ENCODE data around the gene MAMSTR.

Gene MAMSTR

DNA sequence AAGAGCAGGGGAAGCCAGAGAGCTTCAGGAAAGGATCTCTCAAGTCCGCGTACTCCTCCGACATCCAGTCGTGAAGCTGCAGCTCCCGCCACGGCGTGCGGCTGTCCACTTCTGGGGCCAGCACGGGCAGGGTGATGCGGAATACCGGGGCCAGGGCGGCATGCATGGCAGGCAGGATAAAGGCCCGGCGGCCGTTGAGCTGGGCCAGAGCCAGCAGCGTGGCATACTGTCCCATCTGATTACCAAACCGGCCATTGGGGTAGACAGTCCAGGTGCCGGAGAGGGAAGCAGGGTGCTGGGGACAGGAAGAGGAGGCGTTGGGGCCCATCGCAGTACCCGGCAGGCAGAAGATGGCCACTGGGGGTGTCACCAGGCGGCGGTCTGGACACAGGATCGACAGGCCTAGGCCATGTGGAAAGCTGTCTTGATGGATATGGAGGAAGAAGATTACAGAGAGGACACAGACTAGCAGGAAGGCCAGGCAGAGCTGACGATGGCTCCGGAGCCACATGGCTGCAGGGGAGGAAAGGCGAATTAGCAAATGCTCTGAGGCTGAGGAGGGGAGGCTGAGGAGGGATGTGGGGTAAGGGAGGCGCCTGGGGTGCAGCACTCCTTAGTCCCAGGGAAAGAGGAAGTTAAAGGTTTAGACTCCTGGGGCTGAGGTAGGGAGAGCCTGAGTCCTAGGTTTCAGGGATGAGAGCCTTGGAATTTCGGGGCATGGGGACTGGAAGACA, 31.4 kb upstream of the MAMSTR start:
- H3F3A ChIP-seq (ENCODE audit: insufficient read depth, low read length), result no peaks in the 10 kb centered on the region
- peaks cover 82% of the 10 kb centered on the region for H3K27me3 ChIP-seq (replicated peaks; ENCODE audit: insufficient read depth, low read length)
- H4K20me1 ChIP-seq (ENCODE audit: insufficient read depth, low read length), result no peaks in the 10 kb centered on the region
- no peak overlapping the region for H2AFZ ChIP-seq (ENCODE audit: low read length)
- H3K4me3 ChIP-seq (ENCODE audit: low read length), result no peak overlapping the region
- H3K9ac ChIP-seq (ENCODE audit: low read length), result no peak overlapping the region
- no peaks in the 10 kb centered on the region for H3K9me2 ChIP-seq (replicated peaks; ENCODE audit: insufficient read depth, low read length)
- no peaks in the 10 kb centered on the region for H3K36me3 ChIP-seq (replicated peaks; ENCODE audit: insufficient read depth, low read length)
- 0 out of 2 replicates have a peak, but pooled peaks cover 4% of the 10 kb centered on the region for H3K4me1 ChIP-seq (ENCODE audit: low read length)
- TF ChIP-seq EZH2 (optimal IDR thresholded peaks at IDR 0.05; ENCODE audit: low read depth, low read length) (no peak), EZH2phosphoT487 (IDR thresholded peaks at IDR 0.05; ENCODE audit: low read length) (no peak)
- TF ChIP-seq, protein P1, sequence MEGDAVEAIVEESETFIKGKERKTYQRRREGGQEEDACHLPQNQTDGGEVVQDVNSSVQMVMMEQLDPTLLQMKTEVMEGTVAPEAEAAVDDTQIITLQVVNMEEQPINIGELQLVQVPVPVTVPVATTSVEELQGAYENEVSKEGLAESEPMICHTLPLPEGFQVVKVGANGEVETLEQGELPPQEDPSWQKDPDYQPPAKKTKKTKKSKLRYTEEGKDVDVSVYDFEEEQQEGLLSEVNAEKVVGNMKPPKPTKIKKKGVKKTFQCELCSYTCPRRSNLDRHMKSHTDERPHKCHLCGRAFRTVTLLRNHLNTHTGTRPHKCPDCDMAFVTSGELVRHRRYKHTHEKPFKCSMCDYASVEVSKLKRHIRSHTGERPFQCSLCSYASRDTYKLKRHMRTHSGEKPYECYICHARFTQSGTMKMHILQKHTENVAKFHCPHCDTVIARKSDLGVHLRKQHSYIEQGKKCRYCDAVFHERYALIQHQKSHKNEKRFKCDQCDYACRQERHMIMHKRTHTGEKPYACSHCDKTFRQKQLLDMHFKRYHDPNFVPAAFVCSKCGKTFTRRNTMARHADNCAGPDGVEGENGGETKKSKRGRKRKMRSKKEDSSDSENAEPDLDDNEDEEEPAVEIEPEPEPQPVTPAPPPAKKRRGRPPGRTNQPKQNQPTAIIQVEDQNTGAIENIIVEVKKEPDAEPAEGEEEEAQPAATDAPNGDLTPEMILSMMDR (IDR thresholded peaks at IDR 0.05; ENCODE audit: low read length), result no peak
- H3K4me2 ChIP-seq (ENCODE audit: low read depth, low read length), result no peak overlapping the region
- H3K79me2 ChIP-seq (ENCODE audit: low read length), result no peaks in the 10 kb centered on the region
- no peak for DNase-seq
- no peaks in the 10 kb centered on the region for H3K9me3 ChIP-seq (replicated peaks; ENCODE audit: insufficient read depth, low read length)
- no peak overlapping the region for H3K27ac ChIP-seq (ENCODE audit: low read length)

DNA sequence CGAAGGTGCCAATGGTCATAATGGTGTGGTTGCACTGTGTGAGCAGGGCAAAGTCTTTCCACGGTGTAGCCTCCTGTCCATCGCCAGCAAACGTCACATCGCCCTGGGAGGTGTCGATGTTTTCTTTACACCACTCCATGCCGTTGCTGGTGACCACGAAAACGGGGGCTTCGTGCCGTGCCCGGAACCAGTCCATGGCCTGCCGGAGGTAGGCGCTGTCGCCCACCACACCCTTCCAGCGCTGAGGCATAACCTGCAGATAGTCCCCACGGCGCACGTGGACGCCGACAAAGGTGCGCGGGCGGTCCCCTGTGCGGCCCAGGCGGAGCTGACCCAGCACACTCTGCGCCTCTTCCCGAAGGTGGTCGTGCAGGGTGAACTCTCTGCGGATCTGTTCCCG, 30.8 kb upstream of the MAMSTR start:
- no peak overlapping the region for H3K4me3 ChIP-seq (ENCODE audit: low read length)
- H3K9ac ChIP-seq (ENCODE audit: low read length), result no peak overlapping the region
- H3K27me3 ChIP-seq (replicated peaks; ENCODE audit: insufficient read depth, low read length), result peaks cover 82% of the 10 kb centered on the region
- H3F3A ChIP-seq (ENCODE audit: insufficient read depth, low read length), result no peaks in the 10 kb centered on the region
- DNase-seq, result no peak
- H2AFZ ChIP-seq (ENCODE audit: low read length), result no peak overlapping the region
- 0 out of 2 replicates have a peak, but pooled peaks cover 4% of the 10 kb centered on the region for H3K4me1 ChIP-seq (ENCODE audit: low read length)
- TF ChIP-seq, protein P1 (IDR thresholded peaks at IDR 0.05; ENCODE audit: low read length), result no peak
- TF ChIP-seq EZH2phosphoT487 (IDR thresholded peaks at IDR 0.05; ENCODE audit: low read length) (no peak), EZH2 (optimal IDR thresholded peaks at IDR 0.05; ENCODE audit: low read depth, low read length) (no peak)
- no peak overlapping the region for H3K27ac ChIP-seq (ENCODE audit: low read length)
- H3K79me2 ChIP-seq (ENCODE audit: low read length), result no peaks in the 10 kb centered on the region
- H3K9me2 ChIP-seq (replicated peaks; ENCODE audit: insufficient read depth, low read length), result no peaks in the 10 kb centered on the region
- no peaks in the 10 kb centered on the region for H3K36me3 ChIP-seq (replicated peaks; ENCODE audit: insufficient read depth, low read length)
- H3K9me3 ChIP-seq (replicated peaks; ENCODE audit: insufficient read depth, low read length), result no peaks in the 10 kb centered on the region
- no peaks in the 10 kb centered on the region for H4K20me1 ChIP-seq (ENCODE audit: insufficient read depth, low read length)
- H3K4me2 ChIP-seq (ENCODE audit: low read depth, low read length), result no peak overlapping the region

DNA sequence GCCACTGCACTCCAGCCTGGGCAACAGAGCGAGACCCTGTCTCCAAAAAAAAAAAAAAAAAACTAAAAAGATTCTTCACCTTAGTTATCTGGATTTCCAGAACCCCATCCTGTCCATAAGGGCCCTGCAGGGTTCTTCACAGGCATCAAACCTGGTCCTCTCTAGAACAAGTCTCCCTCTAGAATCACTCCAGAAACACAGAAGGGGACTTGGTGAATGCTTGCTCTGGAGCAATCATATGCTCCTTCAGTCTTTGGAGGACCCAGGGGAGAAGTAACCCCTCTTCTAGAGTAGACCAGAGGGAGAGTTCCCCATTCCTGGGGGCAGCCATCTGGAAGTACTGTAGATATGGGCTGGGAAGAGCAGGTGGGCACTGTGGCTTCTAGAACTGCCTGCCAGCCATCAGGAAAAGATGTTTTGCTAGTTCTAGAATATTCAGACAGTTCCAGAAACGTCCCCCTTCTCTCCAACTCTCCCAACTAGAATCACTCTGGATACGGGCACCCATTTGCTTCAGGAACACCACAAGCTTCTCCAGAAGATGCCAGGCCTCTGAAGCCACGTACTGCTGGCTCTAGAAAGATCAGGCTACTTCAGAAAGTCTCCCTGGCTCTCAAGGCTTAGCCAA, 30.2 kb upstream of the MAMSTR start:
- peaks cover 82% of the 10 kb centered on the region for H3K27me3 ChIP-seq (replicated peaks; ENCODE audit: insufficient read depth, low read length)

More for the DNA sequence above, 30.2 kb upstream of the MAMSTR start:
- no peaks in the 10 kb centered on the region for H3K9me2 ChIP-seq (replicated peaks; ENCODE audit: insufficient read depth, low read length)
- H3K4me2 ChIP-seq (ENCODE audit: low read depth, low read length), result no peak overlapping the region
- H3K4me3 ChIP-seq (ENCODE audit: low read length), result no peak overlapping the region
- no peaks in the 10 kb centered on the region for H3K36me3 ChIP-seq (replicated peaks; ENCODE audit: insufficient read depth, low read length)
- TF ChIP-seq, protein P1 (IDR thresholded peaks at IDR 0.05; ENCODE audit: low read length), result no peak
- TF ChIP-seq EZH2 (optimal IDR thresholded peaks at IDR 0.05; ENCODE audit: low read depth, low read length) (no peak), EZH2phosphoT487 (IDR thresholded peaks at IDR 0.05; ENCODE audit: low read length) (no peak)
- no peak overlapping the region for H3K9ac ChIP-seq (ENCODE audit: low read length)
- H3K79me2 ChIP-seq (ENCODE audit: low read length), result no peaks in the 10 kb centered on the region
- no peak overlapping the region for H2AFZ ChIP-seq (ENCODE audit: low read length)
- H4K20me1 ChIP-seq (ENCODE audit: insufficient read depth, low read length), result no peaks in the 10 kb centered on the region
- no peak for DNase-seq
- 0 out of 2 replicates have a peak, but pooled peaks cover 4% of the 10 kb centered on the region for H3K4me1 ChIP-seq (ENCODE audit: low read length)
- H3K9me3 ChIP-seq (replicated peaks; ENCODE audit: insufficient read depth, low read length), result no peaks in the 10 kb centered on the region
- no peaks in the 10 kb centered on the region for H3F3A ChIP-seq (ENCODE audit: insufficient read depth, low read length)
- H3K27ac ChIP-seq (ENCODE audit: low read length), result no peak overlapping the region
